GM21717 (cell line): ENCODE results near the gene PADI4.

Experiments
- ATAC-seq: cut with Tn5 transposase; IDR thresholded peaks from one replicate; pipeline ENCODE4 v1.9.1; 2021; ENCODE audit warnings: mild to moderate bottlenecking, moderate library complexity; ENCODE audit not compliant: unreplicated experiment

The PADI4 gene

DNA sequence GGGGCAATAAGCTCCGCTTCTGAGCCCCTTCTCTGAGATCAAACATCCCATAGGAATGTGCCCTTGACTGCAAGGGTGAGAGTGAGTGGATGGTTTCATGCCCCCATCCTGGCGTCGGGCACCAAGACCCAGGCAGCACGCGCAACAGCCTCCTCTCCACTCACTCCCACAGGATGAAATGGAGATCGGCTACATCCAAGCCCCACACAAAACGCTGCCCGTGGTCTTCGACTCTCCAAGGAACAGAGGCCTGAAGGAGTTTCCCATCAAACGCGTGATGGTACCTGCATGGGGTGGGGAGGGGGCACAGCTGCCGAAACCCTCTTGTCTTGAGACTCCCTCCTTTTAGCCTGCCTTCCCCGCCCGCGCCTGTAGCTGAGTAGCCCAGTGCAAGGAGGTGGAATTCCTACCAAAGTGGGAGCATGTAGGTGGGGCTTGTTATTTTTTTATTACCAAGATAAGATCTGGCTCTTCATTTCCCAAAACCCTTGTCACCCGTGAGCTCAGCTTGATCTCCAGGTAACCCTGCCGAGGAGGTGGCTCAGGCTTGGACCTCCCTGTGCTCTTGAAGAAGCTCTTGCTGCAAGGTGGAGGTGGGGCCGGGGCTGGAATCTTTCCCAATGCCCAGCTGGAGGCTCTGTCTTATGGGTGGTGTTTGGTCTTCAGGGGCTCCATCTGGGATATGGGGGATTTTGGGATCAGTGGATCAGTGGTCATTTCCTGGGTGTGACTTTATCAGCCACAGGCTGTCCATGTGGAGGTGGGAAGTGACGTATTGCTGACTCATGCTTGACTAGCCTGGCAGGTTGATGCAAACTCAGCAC, 40.0 kb downstream of the PADI4 start:
- no peak for ATAC-seq

DNA sequence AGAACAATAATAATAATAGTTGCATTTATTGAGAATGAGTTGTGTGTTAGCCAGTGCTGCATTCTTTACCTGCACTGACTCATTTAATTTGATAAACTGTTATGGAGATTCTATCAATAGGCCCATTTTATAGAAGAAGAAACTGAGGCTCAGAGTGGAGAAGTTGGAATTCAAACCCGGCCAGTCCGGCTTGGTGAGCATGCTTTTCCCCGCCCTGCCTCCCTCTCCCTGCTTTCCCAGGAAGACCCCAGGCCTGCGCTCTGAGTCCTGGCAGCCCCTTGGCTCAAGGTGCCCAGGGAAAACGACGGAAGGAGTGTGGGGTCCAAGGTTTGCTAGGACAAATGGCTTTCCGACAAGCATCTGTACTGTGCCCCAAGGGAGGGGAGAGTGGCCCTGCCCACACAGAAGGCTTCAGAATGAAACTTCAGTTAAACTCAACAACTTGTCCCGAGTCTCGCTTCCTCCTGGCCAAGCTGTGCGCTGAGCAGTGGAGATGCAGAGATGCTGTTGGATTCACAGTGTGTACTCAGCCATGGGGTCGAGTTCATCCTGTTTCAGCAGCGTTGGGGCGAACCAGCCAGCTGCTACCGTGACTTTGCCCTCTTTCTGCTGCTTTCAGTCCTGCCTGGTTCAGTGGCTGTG, 40.7 kb downstream of the PADI4 start:
- ATAC-seq, result peak; percentile 61

DNA sequence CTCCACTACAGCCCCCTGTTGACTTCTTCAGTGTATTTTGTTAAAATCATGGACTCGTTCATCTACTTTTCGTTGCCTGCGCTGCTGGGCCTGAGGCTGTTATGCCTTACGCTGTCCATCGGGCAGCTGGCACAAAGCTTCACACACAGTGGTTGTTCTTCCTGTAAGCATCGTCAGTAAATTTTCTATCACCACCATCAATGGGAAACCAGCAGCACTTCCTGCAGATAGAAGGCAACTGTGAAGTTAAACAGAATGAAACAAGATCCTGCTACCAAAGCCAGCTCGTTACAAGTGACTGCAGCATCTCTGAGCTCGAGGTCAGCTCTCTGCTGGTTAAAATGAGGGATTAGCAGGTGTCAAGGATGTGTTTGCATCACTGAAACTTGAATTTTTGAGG, 42.1 kb downstream of the PADI4 start:
- no peak for ATAC-seq

DNA sequence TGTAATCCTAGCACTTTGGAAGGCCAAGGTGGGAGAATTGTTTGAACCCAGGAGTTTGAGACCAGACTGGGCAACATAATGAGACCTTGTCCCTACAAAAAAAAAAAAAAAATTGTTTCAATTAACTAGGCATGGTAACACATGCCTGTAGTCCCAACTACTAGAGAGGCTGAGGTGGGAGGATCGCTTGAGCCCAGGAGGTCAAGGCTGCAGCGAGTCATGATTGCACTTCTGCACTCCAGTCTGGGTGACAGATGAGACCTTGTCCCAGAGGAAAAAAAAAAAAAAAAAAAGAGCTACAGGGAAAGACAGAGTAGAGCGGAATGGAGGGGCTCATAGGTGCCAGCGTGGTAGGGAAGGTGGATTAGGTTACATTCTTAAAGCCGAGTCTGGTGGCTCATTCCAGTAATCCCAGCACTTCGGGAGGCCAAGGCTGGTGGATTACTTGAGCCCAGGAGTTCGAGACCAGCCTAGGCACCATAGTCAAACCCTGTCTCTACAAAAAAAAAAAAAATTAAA, 43.0 kb downstream of the PADI4 start:
- no peak for ATAC-seq

DNA sequence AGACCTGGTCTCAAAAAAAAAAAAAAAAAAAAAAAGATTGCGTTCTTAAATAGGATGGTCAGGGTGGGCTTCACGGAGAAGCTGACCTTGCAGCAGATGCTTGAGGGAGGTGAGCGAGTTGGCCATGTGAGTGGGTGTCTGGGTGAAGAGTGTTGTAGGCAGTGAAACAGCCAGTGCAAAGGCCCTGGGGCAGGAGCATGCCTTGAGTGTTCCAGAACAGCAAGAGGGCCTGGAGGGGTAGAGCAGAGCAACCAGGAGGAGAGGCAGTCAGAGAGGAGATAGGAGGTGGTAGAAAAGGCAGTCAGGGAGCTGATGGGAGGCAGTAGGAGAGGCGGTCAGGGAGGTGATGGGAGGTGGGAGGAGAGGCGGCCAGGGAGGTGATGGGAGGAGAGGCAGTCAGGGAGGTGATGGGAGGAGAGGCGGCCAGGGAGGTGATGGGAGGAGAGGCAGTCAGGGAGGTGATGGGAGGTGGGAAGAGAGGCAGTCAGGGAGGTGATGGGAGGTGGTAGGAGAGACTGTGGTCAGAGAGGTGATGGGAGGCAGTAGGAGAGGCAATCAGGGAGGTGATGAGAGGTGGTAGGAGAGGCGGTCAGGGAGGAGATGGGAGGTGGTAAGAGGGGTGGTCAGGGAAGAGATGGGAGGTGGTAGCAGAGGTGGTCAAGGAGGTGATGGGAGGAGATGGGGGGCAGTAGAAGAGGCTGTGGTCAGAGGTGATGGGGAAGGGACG, 43.8 kb downstream of the PADI4 start:
- no peak for ATAC-seq

DNA sequence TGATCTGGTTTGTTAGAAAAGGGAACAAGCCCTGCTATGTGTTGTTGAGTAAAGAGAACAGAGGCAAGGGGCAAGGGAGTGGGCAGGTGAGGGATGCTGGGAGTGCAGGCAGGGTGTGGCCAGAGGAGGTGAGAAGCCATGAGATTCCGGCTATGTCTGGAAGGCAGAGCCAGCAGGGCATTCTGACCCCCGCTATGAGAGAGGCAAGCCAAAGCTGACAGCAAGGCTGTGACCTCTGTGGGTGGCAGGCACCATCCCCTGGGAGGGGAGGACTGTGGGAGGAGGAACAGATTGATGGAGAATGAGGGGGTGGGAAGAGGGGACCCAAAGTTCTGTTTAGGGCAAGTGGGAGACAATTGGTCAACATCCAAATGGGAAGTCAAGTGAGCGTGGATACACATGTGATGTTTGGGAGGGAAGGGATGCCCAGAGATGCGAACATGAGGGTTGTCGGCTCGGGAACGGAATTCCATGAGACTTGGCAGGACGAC, 44.5 kb downstream of the PADI4 start:
- ATAC-seq, result no peak

DNA sequence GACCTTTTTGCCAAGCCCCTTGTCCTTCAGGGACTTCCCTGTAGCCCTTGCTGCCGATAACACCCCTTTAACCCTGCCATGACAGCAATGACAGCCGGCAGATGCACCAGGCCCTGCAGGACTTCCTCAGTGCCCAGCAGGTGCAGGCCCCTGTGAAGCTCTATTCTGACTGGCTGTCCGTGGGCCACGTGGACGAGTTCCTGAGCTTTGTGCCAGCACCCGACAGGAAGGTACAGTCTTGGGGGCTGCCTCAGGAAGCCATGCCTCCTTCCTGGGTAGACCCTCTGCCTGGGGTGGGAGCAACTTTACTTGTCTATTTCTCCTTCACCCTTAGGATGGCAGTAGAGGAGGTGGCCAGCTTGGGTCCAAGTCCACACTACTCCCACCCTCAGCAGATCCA, 47.9 kb downstream of the PADI4 start:
- no peak for ATAC-seq

DNA sequence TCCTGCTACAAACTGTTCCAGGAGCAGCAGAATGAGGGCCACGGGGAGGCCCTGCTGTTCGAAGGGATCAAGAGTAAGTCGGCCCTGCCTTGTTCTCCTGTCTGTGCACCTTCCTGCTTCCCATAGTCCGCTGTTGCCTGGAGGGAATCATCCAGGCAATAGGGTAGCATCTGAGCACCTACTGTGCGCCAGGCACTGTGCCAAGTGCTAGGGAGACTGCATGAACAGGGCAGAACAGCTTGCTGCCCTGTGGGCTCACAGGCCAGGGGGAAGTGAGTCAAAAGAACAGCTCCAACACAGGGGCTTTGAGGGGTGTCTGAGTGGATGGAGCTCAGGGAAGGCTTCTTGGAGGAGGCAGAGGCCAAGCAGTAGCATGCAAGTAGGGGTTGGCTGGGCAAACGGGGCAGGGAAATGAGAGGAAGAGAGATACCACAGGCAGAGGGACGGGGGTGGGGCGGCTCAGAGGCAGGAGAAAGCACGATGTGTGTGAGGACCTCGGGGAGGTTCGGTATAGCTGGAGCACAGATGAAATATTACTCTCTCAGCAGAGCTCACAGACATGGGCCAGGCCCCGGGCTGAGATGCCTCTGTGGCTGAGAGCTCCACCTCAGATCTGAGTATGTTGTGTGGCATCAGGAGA, 48.5 kb downstream of the PADI4 start:
- no peak for ATAC-seq

DNA sequence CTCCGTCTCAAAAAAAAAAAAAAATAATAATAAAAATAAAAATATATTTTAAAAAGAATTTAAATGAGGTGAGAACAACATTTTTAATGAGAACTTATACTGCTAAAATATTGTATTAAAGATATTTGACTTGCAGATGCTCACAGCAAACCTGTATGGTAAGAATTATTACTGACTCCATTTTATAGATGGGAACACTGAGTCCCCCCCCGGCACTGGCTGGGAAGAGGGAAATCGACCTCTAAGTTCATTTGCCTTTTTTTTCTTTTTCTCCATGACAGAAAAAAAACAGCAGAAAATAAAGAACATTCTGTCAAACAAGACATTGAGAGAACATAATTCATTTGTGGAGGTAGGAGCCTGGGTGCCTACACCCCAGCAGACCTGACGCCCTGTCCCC, 50.6 kb downstream of the PADI4 start:
- ATAC-seq, result no peak

DNA sequence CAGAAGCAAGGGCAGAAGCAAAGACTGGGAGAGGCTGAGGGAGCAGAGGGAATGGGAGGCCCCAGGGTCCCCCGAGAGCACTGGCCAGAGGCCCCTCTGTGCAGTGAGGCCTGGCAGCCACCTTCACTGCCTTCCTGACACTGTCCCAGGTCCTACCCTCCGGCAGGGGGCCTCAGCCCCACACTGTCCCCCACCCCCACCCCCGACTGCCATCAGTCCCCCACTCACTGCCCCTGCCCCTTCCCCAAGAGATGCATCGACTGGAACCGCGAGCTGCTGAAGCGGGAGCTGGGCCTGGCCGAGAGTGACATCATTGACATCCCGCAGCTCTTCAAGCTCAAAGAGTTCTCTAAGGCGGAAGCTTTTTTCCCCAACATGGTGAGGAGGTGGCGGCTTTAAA, 51.0 kb downstream of the PADI4 start:
- no peak for ATAC-seq

DNA sequence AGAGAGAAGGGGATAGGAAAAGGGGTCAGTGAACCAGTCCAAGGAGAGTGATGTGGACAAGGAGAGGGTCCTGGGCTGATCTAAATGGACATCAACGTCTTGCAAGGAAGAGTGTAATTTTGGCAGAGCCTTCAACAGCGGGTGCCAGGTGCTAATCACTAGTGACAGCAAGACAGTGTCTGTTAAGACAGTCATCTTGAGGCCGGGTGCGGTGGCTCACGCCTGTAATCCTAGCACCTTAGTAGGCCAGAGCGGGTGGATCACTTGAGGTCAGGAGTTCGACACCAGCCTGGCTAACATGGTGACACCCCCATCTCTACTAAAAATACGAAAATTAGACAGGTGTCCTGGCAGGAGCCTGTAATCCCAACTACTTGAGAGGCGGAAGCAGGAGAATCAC, 51.8 kb downstream of the PADI4 start:
- no peak for ATAC-seq

DNA sequence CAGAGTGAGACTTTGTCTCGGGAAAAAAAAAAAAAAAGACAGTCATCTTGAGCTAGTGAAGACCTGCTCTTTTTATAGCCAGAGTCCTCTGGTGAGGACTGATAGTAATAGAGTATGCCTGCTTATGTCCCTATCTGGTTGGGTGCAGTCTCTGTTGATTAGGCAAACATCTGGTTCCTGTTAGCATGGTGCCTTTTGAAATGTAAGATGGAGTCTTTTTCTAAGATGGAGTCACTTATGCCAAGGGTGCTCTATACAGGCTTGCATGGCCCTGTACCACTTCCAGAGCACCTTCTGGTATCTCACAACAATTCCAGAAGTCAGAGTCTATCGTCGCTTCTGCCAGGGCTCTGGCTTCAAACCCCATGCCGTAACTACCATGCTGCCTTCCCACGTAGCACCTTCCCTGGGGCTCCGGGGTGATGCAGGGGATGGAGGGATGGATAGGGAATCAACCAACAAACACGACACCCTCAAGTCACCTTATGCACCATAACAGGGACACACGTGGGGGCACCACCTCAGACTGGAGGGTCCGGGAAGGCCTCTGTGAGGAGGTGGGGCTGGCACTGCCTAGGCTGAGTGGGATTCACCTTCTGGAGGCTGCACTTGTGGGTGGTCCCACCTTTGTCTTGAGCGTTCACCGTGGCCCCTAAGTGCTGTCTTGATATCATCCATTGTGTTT, 52.4 kb downstream of the PADI4 start:
- ATAC-seq, result no peak

DNA sequence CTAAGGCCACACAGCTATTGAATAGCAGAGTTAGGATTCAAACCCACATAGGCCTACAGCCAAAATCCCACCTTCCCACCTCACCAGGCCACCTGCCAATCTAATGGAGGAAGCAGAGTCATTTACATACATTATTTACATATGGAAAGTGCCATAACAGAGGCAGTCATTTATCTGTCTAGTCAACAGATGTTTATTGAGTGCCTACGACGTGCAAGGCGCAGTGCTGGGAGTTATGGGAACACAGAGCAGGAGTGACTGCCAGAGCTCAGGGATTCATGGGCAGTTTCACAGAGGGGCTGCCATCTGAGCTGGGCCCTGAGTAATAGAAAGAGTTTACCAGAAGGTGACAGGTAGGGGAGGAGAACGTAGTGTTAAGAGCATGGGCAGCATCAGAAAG, 53.7 kb downstream of the PADI4 start:
- ATAC-seq, result no peak

DNA sequence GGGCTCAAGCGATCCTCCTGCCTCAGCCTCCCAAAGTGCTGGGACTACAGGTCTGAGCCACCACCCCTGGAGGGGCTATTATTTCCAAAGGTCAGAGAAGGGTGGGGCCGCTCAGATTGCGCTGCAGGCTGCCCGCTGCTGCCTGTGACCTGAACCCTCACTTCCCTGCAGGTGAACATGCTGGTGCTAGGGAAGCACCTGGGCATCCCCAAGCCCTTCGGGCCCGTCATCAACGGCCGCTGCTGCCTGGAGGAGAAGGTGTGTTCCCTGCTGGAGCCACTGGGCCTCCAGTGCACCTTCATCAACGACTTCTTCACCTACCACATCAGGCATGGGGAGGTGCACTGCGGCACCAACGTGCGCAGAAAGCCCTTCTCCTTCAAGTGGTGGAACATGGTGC, 55.4 kb downstream of the PADI4 start:
- ATAC-seq, result no peak

DNA sequence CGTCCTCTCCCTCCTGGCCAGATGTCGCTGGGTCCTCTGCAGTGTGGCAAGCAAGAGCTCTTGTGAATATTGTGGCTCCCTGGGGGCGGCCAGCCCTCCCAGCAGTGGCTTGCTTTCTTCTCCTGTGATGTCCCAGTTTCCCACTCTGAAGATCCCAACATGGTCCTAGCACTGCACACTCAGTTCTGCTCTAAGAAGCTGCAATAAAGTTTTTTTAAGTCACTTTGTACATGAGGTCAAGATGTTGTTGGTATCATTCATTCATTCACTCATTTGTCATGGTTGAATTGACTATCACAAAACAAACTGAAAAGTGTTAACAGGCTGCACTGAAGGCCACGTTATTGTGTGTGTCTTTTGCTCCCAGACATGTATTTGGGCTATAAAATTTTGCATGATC, 55.8 kb downstream of the PADI4 start:
- ATAC-seq, result no peak

DNA sequence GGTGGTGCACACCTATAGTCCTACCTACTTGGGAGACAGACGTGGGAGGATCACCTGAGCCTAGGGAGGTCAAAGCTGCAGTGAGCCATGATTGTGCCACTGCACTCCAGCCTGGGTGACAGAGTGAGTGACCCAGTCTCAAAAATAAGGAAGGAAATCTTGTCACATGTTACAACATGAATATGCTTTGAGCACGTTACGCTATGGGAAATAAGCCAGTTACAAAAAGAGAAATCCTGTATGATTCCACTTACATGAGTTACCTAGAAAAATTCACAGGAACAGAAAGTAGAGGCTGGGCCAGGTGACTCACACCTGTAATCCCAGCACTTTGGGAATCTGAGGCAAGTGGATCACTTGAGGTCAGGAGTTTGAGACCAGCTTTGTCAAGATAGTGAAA, 57.3 kb downstream of the PADI4 start:
- ATAC-seq, result no peak

DNA sequence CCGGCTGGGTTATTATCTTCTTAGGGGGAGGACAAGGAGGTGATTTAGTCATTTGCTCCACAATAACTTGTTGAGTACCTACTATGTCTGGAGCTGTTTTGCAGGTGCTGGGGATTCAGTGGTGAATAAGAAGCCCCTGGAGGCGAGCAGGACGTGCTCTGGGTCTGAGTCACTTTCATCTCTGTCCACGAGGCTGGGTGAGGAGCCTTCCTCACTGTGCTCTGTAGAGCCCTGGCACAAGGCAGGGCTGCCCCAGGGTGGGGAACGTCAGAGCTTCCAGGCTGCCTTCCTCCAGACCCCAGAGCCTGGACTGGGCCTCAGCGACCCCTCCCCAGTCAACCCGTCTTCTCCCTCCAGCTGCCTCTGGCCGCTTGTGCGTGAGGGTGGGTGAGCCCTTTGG, 61.5 kb downstream of the PADI4 start:
- ATAC-seq, result no peak

DNA sequence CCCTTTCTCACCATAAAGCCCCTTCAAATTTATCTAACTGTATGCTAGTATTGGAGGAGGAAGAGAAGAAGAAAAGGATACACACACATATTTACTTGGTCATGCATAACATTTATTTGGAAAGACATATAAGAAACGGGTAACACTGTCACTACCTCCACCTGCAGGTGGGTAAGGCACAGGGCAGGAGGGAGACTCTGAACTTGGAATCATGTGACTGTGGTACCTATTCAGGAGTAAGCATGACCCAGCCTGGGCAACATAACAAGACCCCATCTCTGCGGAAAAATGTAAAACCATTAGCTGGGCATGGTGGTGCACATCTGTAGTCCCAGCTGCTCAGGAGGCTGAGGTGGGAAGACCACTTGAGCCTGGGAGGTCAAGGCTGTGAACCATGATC, 62.6 kb downstream of the PADI4 start:
- ATAC-seq, result no peak

DNA sequence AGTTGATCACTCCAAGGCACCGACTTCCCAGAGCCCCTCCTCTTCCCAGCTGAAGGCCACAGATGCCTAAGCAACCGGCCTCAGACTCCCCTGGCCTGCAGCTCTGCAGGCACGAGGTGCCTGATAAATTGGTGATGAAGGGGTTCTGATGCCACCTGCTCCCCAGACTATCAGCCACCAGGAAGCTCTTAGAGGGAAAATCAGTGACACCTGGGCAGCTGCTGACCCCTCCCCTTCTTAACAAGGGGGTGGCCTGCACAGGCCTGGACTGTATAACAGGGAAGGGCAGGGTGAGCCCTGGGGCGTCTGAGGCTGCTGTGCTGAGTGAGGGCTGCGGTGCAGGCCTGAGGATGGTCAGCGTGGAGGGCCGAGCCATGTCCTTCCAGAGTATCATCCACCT, 63.9 kb downstream of the PADI4 start, which contains the start of gene PADI6:
TSS of gene PADI6 (plus strand) at position 301 of the 400 bp plus-strand sequence. CDS start at position 351, 50 bp downstream.
- ATAC-seq, result no peak

DNA sequence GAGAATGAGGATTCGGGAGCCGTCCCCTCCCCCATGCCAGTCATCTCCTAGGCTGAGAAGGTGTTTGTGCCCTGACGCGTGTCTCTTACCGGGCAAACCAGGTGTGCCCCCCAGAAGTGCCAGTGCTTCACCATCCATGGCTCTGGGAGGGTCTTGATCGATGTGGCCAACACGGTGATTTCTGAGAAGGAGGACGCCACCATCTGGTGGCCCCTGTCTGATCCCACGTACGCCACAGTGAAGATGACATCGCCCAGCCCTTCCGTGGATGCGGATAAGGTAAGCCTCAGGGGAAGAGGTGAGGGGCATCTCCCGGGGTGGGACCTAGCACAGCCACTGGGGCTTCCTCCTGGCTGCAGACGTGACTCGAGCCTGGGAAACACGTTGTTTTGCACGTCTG, 65.0 kb downstream of the PADI4 start:
- ATAC-seq, result no peak
